ENCODE measurements around the gene YKT6. TPM values are rescaled to one million over a fixed set of nuclear protein-coding genes. Genes with fewer than 3 reads are reported as not detected.
A peak's percentile ranks its signal among the peaks of the same experiment; 100 is the strongest.

Gene YKT6
- 71.2 and 102 TPM in 2 replicates for total RNA-seq (2014; rRNA removed; shearing (Covaris generic); ENCODE audit: low replicate concordance)

DNA sequence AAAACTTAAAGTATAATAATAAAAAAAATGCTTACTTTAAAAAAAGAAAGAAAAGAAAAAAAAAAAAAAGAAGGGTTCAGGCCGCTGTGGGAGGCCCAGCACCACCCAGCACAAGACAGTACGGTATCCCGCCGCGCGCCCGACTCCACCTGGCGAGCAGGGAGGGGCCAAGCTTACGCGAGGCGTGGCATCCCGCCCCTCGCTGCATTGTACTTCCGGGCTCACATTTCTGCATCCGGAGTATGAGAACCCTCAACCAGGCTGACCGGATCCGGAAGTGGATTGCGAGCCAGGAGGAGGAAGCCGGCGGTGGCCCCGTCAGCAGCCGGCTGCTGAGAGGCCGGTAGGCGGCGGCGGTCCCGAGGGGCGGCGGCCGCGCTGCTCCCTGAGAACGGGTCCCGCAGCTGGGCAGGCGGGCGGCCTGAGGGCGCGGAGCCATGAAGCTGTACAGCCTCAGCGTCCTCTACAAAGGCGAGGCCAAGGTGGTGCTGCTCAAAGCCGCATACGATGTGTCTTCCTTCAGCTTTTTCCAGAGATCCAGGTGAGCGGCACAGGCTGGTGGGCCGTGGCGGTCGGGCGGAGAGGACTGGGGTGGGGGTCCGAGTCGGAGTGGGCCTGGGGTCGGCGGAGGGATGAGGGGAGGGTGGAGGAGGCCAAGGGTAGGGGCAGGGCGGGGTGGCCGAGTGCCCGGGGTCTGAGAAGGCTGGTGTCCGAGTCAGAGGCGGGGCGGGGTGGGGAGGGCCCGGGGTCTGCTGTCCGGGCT, at the start of gene YKT6:
TSS of gene YKT6 (plus strand) at position 280 of the 763 bp plus-strand sequence. CDS start at position 438, 158 bp downstream.
- peak; percentile 96 for DNase-seq (ENCODE audit: low read depth)
- in situ Hi-C loops (cut with HindIII; ENCODE audit: low pct_unique_long_range_greater_than_20kb, low sequenced_read_pairs), result no loop called here

DNA sequence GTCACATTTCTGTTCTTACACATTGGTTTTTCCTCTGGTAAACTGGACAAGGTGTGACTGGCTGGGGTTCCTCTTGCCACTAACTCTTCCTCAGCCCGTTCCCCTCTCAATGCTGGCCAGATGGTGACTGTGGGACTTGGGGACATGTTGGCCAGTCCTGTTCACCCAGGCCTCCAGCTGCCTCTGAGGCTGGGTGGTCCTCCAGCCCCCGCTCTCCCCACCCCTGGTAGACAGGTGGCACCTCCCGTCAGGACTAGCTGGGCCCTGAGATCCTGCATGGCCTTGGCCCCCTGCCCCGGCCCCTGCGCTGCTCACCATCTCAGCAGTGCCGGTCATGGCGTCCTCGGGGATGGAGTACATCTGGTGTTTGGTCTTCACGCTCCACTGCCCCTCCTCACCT, 48.8 kb upstream of the YKT6 start:
- in situ Hi-C loops (cut with HindIII; ENCODE audit: low pct_unique_long_range_greater_than_20kb, low sequenced_read_pairs), result no loop called here

DNA sequence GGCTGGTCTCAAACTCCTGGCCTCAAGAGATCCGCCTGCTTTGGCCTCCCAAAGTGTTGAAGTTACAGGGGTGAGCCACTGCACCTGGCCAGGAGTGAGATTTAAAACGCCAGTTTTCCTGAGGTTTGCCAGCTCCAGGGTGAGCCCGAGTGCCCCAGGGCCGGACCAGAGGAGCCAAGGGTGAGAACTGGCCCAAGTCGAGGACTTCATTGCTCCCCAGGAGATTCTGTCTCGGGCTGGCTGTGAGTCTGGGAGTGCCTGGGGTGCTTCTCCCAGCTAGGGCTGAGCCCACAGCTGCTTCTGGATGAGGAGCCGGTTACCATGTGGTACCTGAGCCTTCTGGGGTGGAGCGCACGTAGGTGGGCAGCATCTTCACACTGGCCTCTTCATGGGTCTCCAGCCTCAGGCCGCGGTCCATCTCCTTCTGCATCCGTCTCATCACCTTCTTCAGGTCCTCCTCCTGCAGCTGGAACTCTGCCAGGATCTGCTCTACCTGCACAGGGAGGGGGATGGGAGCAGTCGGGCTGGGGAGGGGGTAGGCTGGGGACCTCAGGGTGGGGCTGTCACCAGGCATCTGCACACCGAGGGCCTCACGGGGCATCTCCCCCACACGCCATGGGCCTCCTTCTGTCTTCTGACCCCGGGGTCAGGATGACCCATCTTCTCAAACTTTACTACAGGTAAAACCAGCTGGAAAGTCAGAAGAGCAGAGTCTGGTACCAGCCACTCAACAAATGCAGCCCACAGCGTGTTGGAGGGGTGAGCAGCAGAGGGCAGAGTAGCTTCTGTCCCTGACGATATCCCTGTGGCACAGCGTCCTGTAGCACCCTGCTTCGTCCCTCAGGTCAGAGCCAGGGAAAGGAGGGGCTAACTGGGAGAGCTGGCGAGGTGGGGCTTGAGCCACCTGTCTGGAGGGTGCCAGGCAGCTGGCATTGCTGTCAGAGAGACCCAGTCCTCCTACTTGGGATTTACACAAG, 47.5 kb upstream of the YKT6 start:
- in situ Hi-C loops (cut with HindIII; ENCODE audit: low pct_unique_long_range_greater_than_20kb, low sequenced_read_pairs), result no loop called here
- DNase-seq (ENCODE audit: low read depth), result no peak

More for the DNA sequence above, 48.8 kb upstream of the YKT6 start:
- no peak for DNase-seq (ENCODE audit: low read depth)

DNA sequence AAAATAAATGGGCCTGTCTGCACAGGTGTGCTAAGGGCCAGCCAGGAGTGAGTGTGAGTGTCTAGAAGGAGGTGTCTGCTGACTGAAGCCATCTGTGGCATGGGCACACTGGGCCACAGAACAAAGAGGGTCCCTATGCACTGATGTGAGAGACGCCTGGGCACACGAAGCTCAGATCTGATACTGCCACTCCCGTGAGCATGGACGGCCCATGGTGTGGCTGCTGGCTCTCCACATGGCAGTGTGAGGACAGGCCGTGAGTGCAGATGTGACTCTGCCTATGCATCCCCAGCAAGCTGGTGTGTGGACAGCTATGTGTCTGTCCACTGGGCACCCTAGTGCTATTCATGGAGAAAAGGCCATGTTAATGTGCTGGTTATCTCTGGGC, 46.8 kb upstream of the YKT6 start:
- in situ Hi-C loops (cut with HindIII; ENCODE audit: low pct_unique_long_range_greater_than_20kb, low sequenced_read_pairs), result no loop called here
- no peak for DNase-seq (ENCODE audit: low read depth)

DNA sequence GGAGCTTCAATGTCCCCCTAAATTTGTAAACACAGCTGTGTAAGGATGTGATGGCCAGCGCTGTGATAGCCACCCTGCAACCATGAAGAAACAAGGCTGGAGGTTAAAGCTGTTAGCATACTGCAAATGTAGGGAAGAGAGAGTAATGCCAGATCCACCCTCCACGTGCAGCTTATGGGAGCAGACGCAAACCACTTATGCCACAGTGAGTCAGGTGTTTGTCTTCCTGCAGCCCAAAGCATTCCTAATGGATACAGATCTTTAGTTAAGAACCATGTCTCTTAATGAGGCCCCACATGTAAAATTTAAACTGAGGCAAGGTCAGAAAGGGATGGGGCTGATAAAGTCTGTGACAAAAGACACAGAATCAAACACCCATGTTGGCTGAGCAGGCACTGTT, 46.1 kb upstream of the YKT6 start:
- in situ Hi-C loops (cut with HindIII; ENCODE audit: low pct_unique_long_range_greater_than_20kb, low sequenced_read_pairs), result no loop called here
- DNase-seq (ENCODE audit: low read depth), result no peak

DNA sequence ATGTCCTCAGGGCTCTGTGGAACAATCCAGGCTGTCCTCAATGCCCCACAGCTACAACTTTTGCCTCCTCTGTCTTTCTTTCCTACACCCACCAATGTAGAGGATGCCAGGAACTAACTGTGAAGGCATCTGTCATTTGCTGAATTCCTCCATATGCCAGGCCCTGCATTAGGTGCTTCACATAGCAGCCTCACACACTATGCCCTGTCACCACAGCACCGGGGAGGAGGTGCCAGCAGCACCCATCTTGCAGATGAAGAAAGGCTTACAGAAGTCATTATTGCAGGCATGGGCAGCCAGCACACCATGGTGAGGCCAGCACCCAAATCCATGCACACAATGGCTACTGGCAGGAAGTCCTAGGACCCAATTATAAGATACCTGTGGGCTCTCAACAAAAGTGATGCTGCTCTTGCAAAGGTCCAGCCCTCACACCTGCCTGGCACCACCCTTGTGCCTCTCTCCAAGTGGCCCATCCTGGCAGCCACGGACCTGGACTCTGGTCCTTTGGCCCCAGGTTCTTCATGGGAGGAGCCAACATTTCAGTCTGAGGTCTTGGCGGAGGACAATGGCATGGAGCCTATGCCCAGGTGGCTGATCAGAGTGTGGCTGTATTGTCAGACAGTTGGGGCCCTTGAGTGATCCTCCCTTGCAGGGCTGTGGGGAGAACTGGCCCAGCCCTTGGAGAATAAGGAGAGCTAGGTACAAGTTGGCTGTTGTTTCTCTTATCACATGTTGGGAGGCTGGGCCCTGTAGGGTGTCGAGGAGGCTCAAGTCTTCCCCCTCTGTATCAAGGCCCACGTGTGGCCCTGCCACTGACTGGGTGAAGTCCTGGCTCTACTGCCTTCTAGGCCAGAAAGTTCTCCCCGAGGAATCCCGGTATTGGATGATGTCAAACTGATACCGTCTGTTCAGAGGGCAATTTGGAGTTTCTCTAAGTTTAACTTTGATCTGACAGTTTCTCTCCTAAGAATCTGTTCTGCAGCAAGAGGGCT, 45.3 kb upstream of the YKT6 start:
- no peak for DNase-seq (ENCODE audit: low read depth)
- in situ Hi-C loops (cut with HindIII; ENCODE audit: low pct_unique_long_range_greater_than_20kb, low sequenced_read_pairs), result no loop called here

DNA sequence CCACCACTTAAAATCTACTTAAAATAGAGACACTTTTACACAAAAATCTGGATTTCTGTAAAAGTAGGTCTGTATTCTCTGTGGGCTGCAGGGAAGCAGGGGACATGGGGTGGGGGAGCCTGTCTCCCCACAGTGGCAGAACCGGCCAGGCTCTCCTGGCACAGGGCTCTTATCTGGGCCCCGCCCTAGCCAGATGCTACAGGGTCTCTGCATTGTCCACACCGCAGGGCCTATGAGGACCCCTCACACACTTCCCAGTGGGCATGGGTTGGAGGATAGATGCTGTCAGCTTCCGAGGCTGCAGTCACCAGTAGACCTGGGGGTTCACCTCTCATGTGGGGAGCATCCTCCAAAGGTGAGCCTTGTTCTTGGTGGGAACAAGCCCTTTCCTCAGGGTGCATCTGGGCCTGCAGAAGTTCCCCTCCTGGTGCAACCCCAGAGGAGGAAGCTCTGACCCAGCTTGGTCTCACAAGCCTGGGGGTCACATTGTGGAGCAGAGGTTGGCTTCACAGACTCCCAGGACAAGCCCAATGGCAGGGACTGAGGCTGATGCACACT, 44.2 kb upstream of the YKT6 start:
- no peak for DNase-seq (ENCODE audit: low read depth)
- in situ Hi-C loops (cut with HindIII; ENCODE audit: low pct_unique_long_range_greater_than_20kb, low sequenced_read_pairs), result no loop called here

DNA sequence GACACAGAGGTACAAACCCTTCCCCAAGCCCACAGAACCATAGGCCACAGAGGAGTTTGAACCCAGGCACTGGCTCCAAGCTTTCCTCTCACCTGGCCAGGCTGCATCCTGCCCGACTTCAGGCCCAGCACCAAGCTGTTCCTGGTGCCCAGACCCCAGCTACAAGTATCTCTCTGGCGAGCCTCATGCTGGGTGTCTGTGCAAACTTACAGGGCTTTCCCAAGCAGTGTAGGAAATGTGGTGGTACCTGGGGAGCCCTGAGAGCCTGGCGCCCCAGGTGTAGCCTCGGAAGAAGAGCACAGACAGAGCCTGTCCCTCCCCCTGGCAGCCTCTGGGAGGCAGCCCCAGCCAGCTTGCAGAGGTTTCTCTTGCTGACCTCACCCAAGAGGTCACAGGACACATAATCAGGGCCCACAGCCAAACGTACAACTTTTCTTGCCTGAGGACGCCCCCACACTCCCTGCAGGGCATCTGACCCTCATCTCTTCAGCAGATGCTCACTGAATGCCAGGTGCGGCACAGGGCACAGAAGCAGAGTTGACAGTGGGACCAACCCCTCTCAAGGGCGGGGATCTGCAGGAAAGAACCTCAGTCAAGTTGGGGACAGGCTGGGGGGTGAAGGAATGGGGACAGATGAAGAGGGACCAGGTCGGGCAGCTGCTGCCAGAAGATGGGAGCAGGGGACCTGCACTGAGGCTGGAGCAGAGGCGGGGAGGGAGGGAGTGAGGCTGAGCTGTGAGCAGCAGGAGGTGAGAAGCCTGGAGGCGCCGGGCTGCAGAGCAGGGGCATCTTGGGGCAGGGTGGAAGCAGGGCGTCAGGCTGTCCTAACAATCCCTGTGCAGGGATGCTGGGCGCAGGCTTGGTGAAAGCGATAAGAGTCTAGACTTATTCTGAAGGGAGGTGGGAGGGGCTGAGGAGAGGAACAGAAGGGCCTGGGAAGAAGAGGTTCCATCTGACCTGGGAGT, 43.4 kb upstream of the YKT6 start:
- in situ Hi-C loops (cut with HindIII; ENCODE audit: low pct_unique_long_range_greater_than_20kb, low sequenced_read_pairs), result no loop called here

DNA sequence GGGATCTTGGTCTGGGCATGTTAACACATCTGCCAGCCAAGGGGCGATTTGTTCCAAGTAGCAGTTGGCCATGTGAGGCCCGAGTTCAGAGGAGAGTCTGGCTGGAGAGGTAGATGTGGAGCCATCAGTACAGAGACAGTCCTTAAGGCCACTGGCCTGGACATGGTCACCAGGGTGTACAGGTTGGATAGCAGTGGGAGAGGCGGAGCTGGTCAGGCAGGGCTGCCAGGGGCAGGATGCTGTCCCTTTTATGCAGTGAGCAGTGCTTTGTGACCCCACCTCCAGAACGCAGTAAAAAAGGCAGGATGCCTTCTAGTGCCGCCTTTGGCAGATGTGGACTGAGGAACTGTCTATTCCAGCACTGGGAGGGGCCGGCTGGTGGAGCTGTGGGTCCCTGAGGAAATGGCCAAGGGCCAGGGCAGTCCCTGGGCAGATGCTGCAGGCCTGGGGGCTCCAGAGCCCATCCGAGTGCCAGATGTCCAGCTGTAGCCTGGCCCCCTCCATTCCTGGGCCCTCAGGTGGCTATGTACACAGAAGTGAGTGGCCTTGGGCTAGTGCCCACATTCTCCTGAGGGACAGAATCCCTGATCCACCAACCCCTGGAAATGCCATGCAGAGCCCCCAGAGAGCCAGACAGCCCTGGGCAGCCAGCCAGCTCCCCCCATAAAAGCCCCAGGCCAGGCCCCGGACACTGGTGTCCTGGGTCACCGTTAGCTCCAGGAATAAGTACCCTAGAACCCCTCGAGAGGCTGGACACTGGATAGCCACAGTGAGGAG, 42.5 kb upstream of the YKT6 start:
- in situ Hi-C loops (cut with HindIII; ENCODE audit: low pct_unique_long_range_greater_than_20kb, low sequenced_read_pairs), result no loop called here
- DNase-seq (ENCODE audit: low read depth), result no peak

More for the DNA sequence above, 43.4 kb upstream of the YKT6 start:
- DNase-seq (ENCODE audit: low read depth), result no peak

DNA sequence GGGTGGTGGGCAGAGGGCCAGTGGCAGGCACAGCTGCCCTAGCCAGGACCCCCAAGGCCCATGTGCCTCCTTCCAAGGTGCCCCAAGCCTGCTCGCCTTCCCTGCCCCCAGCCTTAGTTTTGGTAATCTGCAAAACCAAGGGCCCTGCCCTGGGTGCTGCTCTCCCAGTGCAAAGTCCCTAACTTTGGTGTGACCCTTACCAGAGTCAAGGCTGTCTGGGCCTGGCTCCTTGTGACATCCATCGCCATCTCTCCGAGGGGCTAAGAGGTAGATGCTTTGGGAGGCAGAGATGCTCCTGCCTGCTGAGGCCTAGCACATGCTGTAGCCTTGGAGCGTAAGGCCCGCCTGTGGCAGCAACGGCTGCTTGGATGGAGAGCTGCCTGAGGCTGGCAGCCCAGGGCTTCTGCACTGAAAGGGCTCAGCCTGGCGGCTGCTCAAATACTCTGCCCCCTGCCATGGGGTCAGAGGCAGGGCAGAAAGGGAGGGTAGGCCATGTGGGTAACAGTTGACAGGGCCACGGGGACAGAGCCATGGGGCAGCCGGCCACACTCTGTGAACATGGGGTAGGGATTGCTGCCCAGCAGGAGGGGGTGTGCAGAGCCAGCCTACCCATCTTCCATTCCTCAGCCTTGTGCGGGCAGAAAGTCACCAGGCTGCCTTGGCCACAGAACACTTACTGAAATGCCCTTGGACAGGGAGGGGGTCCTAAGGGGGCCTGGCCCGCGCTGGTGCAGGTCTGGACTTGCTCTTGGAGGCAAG, 41.7 kb upstream of the YKT6 start:
- DNase-seq (ENCODE audit: low read depth), result no peak
- in situ Hi-C loops (cut with HindIII; ENCODE audit: low pct_unique_long_range_greater_than_20kb, low sequenced_read_pairs), result no loop called here

DNA sequence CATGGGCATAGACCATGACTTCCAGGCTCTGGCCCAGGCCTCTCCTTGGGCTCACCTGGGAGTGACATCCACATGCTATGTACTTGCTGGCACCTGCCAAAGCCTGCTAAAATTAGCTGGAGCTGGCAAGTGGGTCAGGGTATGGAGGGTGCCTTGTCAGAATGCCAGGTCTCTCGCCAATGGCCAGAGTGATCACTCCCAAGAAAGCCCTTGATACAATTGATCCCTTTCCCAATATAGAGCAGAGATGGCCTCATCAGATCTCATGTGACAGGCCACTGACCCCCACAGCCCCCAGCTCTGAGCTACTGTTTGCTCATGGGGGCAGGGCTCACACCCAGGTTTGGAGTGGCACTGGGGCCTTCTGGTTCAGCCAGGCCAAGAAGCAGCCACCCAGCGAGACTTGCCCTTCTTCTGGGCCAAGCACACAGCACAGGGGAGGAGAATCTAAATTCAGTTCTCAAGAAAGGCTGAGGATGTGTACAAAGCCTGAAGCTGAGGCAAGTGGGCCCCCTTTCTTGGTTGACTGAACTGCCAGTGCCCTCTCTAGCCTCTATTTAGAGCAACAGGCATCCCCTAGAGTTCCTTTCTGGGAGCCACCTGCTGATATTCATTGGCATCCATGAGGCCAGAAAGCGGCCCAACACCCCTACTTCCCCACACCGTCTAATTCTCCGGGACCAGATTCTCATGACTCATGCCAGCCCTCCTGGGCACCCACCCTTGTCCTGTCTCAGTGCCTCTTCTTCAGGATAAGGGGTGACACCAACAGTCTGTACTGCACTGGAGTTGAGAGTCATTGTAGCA, 40.8 kb upstream of the YKT6 start:
- DNase-seq (ENCODE audit: low read depth), result no peak
- in situ Hi-C loops (cut with HindIII; ENCODE audit: low pct_unique_long_range_greater_than_20kb, low sequenced_read_pairs), result no loop called here

DNA sequence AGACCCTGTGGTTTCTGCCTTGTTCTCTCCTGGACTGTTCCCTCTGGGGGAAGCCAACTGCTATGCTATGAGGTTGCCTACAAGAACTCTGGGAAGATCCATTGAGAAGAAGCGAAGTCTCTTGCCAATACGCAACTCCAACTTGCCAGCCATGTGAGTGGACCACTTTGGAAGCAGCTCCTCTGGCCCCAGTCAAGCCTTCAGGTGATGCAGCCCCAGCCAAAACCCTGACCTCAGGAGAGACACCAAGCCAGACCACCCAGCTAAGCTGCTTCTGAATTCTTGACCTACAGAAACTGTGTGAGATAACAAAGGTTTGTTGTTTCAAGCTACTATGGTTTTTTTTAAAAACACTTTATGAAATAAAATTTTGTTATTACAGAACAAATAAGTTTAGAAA, 39.4 kb upstream of the YKT6 start:
- in situ Hi-C loops (cut with HindIII; ENCODE audit: low pct_unique_long_range_greater_than_20kb, low sequenced_read_pairs), result no loop called here
- DNase-seq (ENCODE audit: low read depth), result no peak

DNA sequence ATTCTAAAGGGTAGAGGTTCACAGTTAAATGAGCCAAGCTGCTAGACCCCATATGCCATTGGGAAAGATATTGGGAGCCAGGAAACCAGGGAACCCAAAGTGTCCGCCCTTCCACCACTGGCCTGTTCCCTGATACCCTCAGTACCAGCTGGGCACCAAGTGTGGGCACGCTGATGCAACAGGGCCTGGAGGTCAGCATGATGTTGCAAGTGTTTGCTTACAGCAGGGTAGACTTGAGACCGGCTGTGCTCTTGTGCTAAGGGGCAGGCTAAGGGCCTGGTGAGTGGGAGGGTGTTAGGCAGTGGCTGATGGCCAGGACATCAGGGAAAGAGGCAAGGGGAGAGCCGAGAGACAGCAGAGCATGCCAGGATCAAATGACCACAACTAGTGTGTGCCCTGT, 38.6 kb upstream of the YKT6 start:
- no peak for DNase-seq (ENCODE audit: low read depth)
- in situ Hi-C loops (cut with HindIII; ENCODE audit: low pct_unique_long_range_greater_than_20kb, low sequenced_read_pairs), result no loop called here

DNA sequence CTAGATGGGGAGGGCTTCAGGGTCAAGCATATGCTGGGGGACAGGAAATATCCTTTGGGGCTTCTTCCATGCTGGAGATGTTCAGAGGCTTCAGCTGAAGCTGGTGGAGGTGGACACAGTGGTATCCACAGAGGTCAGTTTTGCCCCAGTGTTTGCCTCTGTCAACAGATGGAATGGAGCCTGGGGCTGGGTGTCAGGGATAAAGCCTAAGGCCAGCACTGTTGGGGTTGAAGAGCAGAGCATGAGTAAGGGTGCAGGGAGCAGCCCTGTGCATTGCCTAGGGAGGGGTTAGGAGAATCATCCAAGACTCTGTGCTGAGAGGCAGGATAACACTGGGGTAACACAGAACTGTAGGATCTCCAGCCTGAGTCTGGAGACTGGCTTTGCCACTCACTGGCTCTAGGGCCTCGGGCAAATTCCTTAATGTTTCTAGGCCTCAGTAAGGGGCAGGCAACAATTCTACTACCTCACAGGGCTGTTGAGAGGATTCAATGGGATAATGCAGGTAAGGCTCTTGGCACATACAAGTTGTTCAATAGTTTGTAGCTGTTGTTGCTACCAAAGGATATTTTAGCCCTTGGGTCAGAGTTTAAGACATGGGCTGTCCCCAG, 37.9 kb upstream of the YKT6 start:
- in situ Hi-C loops (cut with HindIII; ENCODE audit: low pct_unique_long_range_greater_than_20kb, low sequenced_read_pairs), result no loop called here
- no peak for DNase-seq (ENCODE audit: low read depth)

Measured in Caki2 (cell line).